ENCODE results near the gene SIPA1. TPM values are rescaled to one million over a fixed set of nuclear protein-coding genes. Genes with fewer than 3 reads are reported as not detected.

Gene SIPA1
- total and polyA plus RNA-seq, 9 of the 15 experiments (the other 6 are each of a cell fraction or from before 2014, with no cell fraction given) = 0.25 to 85.8 (median 16.8) TPM

DNA sequence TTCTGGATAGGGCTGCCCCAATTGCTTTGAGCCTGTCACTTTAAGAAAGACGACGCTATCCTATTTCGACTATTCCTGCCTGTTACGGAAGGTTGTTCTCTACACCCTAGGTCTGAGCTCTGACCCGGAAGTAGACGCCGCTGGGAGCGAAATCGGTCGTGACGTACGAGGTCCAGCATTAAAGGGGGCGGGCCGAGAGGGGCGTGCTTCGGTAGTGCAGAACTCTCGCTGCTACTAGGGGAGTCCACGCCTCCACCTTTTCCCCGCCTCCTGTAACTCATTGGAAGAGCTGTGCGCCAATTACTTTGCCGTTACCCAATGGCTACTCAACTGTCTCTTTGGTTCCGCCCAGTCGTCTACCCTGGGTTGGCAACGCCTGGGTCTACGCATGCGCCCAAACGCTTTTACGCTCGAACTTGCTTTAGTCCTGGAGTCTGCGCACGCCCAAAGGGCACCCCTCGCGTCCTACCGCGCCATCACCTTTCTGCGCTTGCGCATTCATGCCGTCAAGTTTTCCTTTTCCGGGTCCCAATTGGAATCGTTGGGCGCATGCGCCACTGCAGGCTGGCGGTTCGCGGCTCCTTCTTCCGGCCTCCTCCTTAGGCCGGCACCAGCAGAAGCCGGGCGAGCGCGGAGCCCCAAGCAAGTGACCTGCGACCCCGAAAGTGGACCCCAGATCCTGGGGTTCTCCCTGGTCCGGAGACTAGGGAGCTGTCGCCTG is 22.5 kb upstream of the SIPA1 start, which contains the start of gene PCNX3 (continued):
- no peak for TF ChIP-seq TAF15 (IDR thresholded peaks at IDR 0.05; ENCODE audit: low read depth, low read length)
- no peak for TF ChIP-seq ZFP30 (CRISPR knock-in tag; IDR thresholded peaks at IDR 0.05; ENCODE audit: borderline replicate concordance)
- TF ChIP-seq, protein P1, sequence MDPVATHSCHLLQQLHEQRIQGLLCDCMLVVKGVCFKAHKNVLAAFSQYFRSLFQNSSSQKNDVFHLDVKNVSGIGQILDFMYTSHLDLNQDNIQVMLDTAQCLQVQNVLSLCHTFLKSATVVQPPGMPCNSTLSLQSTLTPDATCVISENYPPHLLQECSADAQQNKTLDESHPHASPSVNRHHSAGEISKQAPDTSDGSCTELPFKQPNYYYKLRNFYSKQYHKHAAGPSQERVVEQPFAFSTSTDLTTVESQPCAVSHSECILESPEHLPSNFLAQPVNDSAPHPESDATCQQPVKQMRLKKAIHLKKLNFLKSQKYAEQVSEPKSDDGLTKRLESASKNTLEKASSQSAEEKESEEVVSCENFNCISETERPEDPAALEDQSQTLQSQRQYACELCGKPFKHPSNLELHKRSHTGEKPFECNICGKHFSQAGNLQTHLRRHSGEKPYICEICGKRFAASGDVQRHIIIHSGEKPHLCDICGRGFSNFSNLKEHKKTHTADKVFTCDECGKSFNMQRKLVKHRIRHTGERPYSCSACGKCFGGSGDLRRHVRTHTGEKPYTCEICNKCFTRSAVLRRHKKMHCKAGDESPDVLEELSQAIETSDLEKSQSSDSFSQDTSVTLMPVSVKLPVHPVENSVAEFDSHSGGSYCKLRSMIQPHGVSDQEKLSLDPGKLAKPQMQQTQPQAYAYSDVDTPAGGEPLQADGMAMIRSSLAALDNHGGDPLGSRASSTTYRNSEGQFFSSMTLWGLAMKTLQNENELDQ (CRISPR knock-in tag; IDR thresholded peaks at IDR 0.05; ENCODE audit: borderline replicate concordance) = no peak
- TF ChIP-seq ZNF239 (CRISPR knock-in tag; IDR thresholded peaks at IDR 0.05) = no peak
- peak; percentile 99 for TF ChIP-seq NFYB (IDR thresholded peaks at IDR 0.05; ENCODE audit: extremely low read depth, insufficient read length)
- TF ChIP-seq ZNF644 (tag; IDR thresholded peaks at IDR 0.05; ENCODE audit: low read depth) = no peak
- no peak for TF ChIP-seq SMARCC2 (IDR thresholded peaks at IDR 0.05; ENCODE audit: low read depth)
- no peak for TF ChIP-seq SNIP1 (IDR thresholded peaks at IDR 0.05; ENCODE audit: low read depth)
- TF ChIP-seq, protein P2, sequence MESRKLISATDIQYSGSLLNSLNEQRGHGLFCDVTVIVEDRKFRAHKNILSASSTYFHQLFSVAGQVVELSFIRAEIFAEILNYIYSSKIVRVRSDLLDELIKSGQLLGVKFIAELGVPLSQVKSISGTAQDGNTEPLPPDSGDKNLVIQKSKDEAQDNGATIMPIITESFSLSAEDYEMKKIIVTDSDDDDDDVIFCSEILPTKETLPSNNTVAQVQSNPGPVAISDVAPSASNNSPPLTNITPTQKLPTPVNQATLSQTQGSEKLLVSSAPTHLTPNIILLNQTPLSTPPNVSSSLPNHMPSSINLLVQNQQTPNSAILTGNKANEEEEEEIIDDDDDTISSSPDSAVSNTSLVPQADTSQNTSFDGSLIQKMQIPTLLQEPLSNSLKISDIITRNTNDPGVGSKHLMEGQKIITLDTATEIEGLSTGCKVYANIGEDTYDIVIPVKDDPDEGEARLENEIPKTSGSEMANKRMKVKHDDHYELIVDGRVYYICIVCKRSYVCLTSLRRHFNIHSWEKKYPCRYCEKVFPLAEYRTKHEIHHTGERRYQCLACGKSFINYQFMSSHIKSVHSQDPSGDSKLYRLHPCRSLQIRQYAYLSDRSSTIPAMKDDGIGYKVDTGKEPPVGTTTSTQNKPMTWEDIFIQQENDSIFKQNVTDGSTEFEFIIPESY (CRISPR knock-in tag; IDR thresholded peaks at IDR 0.05) = no peak
- TF ChIP-seq NBN (IDR thresholded peaks at IDR 0.05; ENCODE audit: low read depth) = no peak
- no peak for TF ChIP-seq ZBTB43 (CRISPR knock-in tag; IDR thresholded peaks at IDR 0.05)
- peak; percentile 85; the same call in 1 of the 2 replicates for TF ChIP-seq KLF13 (tag; IDR thresholded peaks at IDR 0.05; ENCODE audit: borderline replicate concordance, low read depth)
- TF ChIP-seq NFXL1 (CRISPR knock-in tag; IDR thresholded peaks at IDR 0.05) = no peak
- TF ChIP-seq E2F8 (IDR thresholded peaks at IDR 0.05; ENCODE audit: low read depth, partially characterized antibody) = peak; percentile 89
- no peak for TF ChIP-seq ILK (tag; IDR thresholded peaks at IDR 0.05; ENCODE audit: borderline replicate concordance, low read depth)
- peak; percentile 86 for TF ChIP-seq C11orf30 (IDR thresholded peaks at IDR 0.05; ENCODE audit: low read depth)
- TF ChIP-seq NFIX (CRISPR knock-in tag; IDR thresholded peaks at IDR 0.05; ENCODE audit: low read depth) = no peak
- TF ChIP-seq PCBP1 (IDR thresholded peaks at IDR 0.05; ENCODE audit: low read depth, low read length, poor library complexity, severe bottlenecking) = no peak
- TF ChIP-seq SRF (CRISPR knock-in tag; IDR thresholded peaks at IDR 0.05) = 0 out of 4 replicates have a peak, but pooled peaks of 1 of the 2 experiments have one; percentile 68
